HG03066 (cell line): ENCODE results near the gene OSBPL3.

ENCODE experiments used
- ATAC-seq: cut with Tn5 transposase; IDR thresholded peaks from one replicate; pipeline ENCODE4 v1.9.1; 2021; ENCODE audit warnings: low read depth; ENCODE audit not compliant: unreplicated experiment

Gene OSBPL3

DNA sequence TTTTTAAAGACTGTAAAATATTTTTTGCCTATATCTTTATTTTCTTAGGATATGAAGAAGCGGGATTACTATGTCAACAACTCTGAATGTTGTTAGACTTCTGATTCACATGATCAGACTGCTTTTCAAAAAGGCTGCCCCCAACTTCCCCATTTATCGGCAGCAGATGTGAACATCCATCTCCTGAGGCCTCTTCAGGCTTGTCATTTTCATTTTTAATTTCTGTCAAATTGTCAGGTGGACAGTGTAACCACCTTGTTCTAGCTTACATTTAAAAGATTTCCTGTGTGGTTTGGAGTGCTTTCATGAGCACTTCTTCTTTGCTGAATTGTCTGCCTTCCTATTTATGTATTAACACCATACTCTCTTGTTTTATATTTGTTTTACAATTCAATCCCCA is 143.9 kb downstream of the OSBPL3 start:
- peak; percentile 82 for ATAC-seq

DNA sequence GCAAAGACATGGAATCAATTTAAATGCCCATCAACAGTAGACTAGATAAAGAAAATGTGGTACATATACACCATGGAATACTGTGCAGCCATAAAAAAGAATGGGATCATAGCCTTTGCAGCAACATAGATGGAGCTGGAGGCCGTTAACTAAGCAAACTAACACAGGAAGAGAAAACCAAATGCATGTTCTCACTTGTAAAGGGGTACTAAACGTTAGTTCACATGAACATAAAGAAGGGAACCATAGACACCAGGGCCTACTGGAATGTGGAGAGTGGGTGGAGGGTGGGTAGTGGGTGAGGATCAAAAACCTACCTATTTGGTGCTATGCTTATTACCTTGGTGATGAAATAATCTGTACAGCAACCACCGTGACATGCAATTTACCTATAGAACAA is 144.3 kb downstream of the OSBPL3 start:
- peak; percentile 14 for ATAC-seq

DNA sequence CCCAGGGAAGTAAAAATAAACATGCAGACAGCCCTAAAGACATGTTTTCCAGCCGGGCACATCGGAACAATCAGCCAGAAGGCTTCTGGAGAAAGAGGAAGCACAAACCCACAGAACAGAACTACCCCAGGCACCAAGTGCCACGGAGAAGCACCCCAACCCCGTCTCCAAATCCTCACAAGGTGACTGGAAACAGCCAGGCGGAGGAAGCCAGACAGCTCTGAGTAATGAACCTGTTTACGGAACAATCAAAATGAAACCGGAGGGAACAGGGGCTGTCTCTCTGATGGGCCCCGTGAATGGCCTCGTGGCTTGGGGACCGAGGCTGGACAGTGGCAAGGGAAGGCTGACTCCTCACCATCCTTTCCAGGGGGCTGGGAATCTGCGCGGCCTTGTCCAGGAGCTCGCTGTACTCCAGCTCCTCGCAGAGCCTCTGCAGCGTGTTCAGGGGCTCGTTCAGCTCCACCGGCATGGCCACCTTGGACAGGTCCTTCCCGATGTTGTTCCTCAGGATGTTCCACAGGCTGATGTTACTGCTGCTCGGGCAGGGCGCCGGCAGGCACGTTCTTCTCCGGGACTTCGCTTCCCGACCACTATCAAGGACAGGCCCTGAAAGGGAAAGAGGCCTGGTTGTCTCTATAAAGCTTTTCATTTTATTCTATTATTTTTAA is 145.7 kb downstream of the OSBPL3 start:
- ATAC-seq: peak; percentile 43

GRCh38 chr7:24833549-24833948 is 146.4 kb downstream of the OSBPL3 start:
- no peak for ATAC-seq

DNA sequence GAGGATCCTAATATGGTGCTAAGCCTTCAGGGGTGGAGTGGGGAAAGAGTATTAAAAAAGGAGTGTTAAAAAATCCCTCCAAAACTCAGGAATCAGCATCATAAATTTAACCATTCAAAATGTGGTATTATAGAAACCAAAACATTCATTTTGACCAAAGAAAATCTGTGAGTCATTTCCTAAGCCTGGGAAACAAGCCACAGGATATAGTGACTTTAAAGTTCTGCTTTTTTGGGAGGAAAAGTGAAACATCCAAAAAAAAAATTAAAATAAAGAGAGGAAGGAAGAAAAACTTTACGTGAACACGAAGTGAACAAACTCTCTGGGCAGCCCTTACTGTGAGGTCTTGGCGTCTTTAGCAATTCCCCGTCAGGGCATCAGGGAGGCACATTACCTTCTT is 148.7 kb downstream of the OSBPL3 start:
- no peak for ATAC-seq

DNA sequence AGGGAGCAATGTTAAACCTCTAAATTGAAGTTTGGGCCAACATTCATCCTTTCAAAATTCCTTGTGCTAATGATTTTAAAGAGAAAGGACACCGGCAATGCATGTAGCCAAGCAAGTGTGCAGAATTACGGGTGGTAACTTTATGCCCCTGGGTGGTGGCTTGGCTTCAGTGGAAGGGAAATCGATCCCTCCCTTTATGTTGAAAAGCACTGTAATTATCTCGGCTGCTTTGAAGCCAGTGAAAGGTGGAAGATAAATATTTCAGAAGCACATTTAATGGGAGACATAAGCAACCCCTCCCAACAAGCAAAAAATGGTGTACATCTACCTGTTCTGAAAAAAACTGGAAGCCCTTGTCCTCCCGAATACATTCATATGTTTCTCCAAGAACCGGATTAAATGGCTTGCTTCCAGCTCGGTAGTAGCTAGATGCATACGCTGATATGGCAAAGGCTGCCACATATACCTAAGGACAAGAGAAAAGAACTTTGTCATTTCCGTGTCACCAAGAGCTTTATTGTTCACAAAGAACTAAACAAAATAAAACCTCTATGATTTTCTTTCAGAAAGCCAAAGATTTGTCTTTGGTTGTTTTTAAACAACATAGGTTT is 149.4 kb downstream of the OSBPL3 start:
- no peak for ATAC-seq

- no peak for ATAC-seq
These were observed 150.2 kb downstream of the OSBPL3 start for GRCh38 chr7:24829787-24830186.

DNA sequence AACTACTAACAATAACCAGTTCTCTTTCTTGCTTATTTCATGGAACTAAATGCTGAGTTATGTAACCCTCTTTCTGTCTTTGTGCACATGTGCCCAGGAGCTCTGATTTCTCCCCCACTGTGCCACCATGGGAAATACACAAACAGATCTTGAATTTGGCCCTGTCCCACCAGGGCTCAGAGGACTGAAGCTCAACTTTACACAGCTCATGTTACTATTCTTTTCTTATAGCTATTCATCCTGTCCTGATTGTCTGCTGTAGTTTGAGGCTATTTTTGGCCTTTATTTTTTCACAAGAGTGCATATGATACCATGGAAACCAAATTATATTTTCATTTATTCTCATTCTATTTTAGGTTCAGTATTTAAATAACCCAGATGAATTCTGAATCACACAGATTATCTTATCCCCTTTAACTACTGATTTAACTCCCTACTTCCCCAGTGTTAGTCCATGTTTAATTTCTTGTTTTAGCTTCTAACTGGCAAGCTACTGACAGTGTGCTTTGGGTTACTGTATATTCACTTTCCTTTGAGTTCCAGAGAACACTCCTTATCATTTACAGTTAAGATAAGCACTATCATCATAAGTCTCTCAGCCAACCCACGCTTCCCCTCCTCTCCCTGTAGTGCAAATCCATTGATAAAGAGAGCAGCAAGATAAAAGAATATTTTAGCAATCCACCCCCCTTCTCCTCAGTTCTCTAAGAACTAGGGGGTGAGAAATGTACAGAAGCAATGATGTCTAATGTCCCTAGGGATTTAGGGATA is 150.9 kb downstream of the OSBPL3 start:
- ATAC-seq: no peak

DNA sequence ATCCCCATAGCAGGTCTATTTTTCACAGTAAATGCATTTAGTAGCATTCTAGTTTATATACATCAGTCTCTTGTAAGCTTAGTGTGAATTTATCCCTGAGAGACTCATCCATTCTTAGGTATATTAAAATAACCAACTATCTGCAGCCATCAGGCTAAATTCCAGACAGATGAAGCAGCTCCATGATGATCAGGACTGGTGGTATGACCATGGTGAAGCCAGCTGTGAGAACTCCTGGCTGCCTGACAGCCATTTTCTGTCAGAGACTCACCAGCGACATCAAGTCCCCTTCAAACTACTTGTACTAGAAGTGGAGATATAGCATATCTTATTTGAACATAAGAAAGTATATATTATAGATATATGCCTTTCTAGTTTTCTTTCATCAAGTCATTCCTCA is 152.4 kb downstream of the OSBPL3 start:
- no peak for ATAC-seq

DNA sequence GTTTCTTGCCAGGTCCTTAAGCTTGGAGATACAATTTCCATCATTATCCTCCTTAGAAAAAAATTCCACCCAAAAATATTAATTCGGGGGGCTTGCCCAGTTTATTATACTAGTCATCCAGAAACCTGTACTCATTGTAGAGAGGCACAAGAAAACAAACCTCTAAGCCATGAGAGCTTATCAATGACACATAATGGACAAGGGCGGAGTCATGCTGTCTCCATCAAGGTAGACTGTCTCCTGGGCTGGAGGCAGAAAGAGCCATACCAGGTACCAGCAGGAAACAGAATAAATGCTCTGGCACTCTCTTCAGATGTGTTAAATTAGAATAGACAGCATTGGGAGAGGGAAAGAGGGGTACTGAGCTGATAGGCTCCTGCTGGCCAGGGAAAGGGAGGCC is 153.0 kb downstream of the OSBPL3 start:
- no peak for ATAC-seq

DNA sequence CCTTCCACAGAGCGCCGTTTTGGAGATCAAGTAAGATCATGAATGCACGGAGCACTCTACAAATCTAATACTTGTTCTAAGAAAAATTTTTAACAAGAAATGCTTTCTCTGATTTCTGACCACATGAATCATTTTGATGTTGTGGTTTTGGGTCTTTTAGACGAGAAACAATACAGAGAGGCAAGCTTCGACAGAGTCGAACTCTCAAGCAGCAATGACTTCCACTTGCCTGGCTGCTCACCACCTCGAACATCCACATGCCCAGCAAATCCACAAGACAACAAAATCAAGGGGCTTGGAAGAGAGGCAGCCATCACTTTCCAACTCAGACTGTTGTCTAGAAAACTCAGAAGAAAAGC is 153.3 kb downstream of the OSBPL3 start:
- ATAC-seq: no peak

DNA sequence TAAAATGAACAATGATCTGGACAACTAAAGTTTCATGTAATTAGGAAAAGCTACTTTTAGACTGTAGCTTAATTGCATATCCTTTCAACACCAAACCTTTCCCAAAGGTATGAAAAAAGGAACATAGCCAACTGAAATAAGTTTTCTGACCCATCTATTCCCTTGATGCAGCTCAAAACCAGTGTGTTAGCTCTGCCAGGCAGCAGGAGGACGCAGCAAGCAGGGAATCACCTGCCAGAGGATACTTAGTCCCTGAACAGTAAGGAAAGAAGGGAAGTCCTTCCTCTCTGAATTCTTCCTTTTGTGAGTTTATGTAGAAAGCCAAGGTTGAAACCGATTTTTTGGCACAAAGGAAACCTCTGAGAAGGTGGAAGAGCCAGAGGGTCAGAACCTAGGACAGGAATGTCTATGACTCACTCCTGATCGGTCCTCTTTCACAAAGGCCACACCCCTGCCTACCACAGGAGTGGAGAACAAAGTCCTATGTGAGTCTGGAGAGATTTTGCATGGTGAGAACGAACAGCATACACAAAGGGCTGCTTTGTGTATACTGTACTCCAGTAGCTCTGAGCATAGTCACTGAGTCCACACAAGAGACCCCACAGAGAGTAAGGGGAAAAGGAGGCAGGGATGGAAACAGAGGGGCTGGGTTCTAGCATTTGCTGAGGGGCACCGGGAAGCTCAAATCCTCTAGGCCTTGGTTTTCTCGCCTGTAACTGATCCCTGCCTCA is 153.9 kb downstream of the OSBPL3 start:
- no peak for ATAC-seq

DNA sequence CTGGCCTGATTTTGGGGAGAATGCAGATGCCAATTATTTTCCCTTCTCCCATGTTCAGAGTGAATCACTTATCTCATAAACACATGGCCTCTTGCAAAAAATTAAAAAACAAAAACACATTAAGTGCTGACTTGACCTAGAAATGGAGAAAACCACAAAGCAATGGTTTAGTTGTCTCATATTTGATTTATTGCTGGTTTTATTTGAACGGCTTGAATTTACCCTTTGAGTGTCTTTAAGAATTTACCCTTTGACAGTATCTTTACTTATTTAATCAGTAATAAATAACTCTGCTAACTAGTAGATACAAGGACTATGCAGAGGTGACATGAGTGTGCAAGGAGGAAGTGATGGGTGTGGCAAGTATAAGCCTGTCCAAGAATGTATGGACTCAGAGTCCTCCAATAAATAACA is 154.6 kb downstream of the OSBPL3 start:
- no peak for ATAC-seq

DNA sequence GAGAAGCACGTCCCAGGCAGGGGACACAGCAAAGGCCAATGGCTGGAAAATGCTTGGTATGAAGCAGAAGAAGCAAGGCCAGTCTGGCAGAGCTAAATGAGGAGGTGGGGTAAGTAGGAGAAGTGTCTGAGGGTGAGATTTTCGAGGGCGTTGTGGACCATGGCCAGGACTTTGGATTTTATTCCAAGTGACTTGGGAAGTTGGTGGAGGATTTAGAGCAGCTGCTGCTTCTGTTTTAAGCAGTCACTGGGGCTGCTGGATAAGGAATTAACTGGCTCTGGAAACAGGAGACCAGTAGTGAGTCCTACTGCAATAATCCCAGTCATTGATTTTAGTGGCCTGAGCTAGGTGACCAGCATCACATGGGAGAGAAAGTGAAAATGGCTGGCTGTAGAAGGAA is 155.1 kb downstream of the OSBPL3 start:
- ATAC-seq: no peak

DNA sequence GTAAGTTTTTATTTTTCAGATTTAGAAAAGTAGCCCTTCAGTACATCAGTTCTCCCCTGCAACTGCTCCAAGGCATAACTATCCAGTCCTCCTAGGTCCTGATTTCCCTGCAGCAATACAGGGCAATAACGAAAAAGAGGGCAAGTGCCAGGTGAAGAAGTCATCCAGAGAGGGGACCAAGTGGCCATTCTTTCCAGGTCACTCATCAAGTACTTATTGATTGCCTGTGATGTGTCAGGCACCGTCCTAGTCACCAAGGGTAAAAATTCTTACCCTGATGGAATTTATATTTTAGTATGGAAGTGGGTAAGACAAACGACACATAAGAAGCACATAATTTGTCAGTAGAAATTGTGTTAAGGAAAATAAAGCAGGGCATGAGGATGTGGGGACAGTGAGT is 155.6 kb downstream of the OSBPL3 start:
- ATAC-seq: no peak

DNA sequence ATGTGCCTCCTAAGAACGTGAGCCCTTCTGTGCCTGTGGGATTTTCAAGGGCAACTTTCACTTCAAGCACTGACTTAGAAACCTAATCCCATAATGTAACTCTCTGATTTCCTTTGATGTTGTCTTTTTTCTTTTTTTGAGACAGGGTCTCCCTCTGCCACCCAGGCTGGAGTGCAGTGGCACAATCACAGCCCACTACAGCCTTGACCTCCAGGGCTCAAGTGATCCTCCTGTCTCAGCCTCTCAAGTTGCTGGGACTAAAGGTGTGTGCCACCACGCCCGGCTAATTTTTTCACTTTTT is 158.3 kb downstream of the OSBPL3 start:
- ATAC-seq: no peak

DNA sequence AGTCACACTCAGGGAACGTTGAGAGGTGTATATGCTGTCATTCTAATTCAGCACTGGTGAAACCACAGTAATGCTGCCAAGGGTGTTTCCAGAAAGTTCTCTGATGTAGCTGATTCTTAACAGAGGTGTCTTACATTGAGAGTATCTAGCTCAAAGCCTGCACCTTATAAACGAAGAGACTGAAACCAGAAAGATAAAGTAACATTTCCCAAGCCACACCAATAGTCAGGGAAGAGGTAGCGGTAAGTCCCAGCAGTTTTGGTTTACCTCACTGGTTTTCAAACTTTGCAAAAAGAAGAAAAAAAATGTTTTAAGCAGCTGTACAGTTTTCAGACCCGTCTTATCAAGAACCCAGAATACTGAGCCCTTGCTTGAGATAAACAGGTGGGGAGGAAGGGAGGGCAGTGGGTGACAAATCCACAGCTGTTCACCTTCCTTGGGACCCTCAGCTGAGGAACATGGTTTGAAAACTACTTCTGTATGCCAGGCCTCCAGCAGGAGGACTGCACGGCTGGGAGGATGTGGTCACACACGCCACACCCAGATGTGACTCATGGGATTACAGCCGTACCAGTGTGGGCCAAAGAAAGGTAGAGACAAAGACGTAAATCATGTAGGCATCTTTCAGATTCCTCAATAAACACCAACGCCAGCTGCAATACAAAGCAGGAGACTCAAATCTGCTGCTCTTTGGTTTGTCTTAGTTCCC is 158.8 kb downstream of the OSBPL3 start:
- ATAC-seq: peak; percentile 85

DNA sequence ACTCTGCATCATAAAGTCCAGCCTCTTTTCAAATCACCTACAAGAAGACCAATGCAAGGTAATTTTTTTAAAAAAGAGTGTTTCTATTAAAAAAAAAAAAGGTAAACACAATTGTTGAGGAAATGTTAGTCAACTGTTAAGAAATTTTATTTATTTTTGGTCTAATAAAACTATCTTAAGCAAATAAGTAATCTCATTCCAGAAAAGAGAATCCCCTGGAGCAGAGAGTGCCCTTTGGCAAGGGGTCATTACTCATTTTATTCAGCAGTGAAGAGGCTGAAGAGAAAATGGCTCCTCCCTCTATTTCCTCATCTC is 159.3 kb downstream of the OSBPL3 start:
- no peak for ATAC-seq

- ATAC-seq: peak; percentile 66
These were observed 159.9 kb downstream of the OSBPL3 start for GRCh38 chr7:24819916-24820689.

DNA sequence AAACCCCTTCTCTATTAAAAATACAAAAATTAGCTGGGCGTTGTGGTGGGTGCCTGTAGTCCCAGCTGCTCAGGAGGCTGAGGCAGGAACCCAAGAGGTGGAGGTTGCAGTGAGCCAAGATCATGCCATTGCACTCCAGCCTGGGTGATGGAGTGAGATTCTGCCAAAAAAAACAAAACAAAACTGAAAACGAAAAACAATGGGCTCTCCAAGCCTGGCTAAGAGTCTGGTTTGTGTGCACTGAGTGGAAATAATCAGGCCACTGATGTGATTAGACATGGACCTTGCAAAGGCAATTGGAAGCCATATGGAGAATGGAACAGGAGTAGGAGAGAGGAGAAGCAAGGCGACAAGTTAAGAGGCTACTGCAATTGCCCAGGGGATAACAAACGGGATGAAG is 162.6 kb downstream of the OSBPL3 start:
- ATAC-seq: no peak
